Gastrocnemius medialis (tissue), 4 donors: ENCODE results near the gene APAF1. TPM values are rescaled to one million over a fixed set of nuclear protein-coding genes. Genes with fewer than 3 reads are reported as not detected.

Experiments
- ATAC-seq, 2 donors: fragments of 150-250 bp; one replicate each; pipeline ENCODE4 v1.9.1; 2016
- DNase-seq, 2 donors: peaks; one replicate each; pipeline ENCODE4 v3.0.0-alpha.2; 2019
- H3K27ac ChIP-seq, 4 donors: fragments of 200-600 bp; sonication (generic); 1 replicate in 1 of 4; 2 replicates in 3 of 4; pipeline ENCODE4 v1.5.1; 2016 to 2018; ENCODE audit warnings: mild to moderate bottlenecking in 2 of 4, moderate library complexity in 1 of 4
- H3K27me3 ChIP-seq, 3 donors: fragments of 200-600 bp; sonication (generic) in 2 of 3; 1 replicate in 1 of 3; 2 replicates in 2 of 3; pipeline versions ENCODE4 v1.5.1 to v1.6.0; 2016 to 2019; ENCODE audit warnings: mild to moderate bottlenecking in 1 of 3, moderate library complexity in 1 of 3
- H3K36me3 ChIP-seq, 2 donors: fragments of 200-600 bp; sonication (generic) in 1 of 2; one replicate each; pipeline ENCODE4 v1.5.1; 2017 to 2018
- H3K4me1 ChIP-seq, 2 donors: fragments of 200-600 bp; sonication (generic) in 1 of 2; one replicate each; pipeline ENCODE4 v1.5.1; 2016 to 2017; ENCODE audit warnings: mild to moderate bottlenecking in 2 of 2
- H3K4me3 ChIP-seq, 4 donors: fragments of 200-600 bp; sonication (generic) in 3 of 4; 1 replicate in 1 of 4; 2 replicates in 3 of 4; pipeline ENCODE4 v1.5.1; 2016 to 2019; ENCODE audit warnings: mild to moderate bottlenecking in 2 of 4
- H3K9me3 ChIP-seq, 3 donors: fragments of 200-600 bp; sonication (generic) in 2 of 3; 1 replicate in 1 of 3; 2 replicates in 2 of 3; pipeline ENCODE4 v1.5.1; 2016 to 2019
- POLR2A ChIP-seq, 2 donors: fragments of 450-650 bp; IDR thresholded peaks; one replicate each; pipeline ENCODE4 v1.6.1; 2017; ENCODE audit warnings: antibody characterized with exemption in 2 of 2, mild to moderate bottlenecking in 2 of 2, moderate library complexity in 2 of 2
- in situ Hi-C, 4 donors: fragments of 200-750 bp; cut with MboI; loops; one replicate each; pipeline versions ENCODE4 v1.15.0 to v1.8.0; 2017; ENCODE audit warnings: low sequenced_read_pairs in 4 of 4
- intact Hi-C: fragments of 100-400 bp; cut with DNase I; formaldehyde crosslinking; loops from one replicate; pipeline ENCODE4 v1.15.1; 2023; ENCODE audit warnings: low total_unique reads
- total RNA-seq, 4 donors: library from RNA; depleted of rRNA; stranded (reverse); fragments of >200 nt; gene quantifications; one replicate each; pipeline versions ENCODE4 v1.1.0 to v1.2.3, GENCODE V29; 2016
- TF ChIP-seq, protein P1 (sequence below), 5 experiments: fragments of 450-650 bp in 3 of 5; fragments of 200-600 bp in 2 of 5; sonication (generic) in 2 of 5; IDR thresholded peaks in 4 of 5; conservative IDR thresholded peaks in 1 of 5; 1 replicate in 4 of 5; 2 replicates in 1 of 5; pipeline ENCODE4 v1.5.1; 2016 to 2019; ENCODE audit warnings: antibody characterized with exemption in 5 of 5, mild to moderate bottlenecking in 3 of 5, moderate library complexity in 3 of 5

APAF1 gene
- total RNA-seq, 4 donors from 2014 or later: 5.8 to 11.5 (median 7.0) TPM

DNA sequence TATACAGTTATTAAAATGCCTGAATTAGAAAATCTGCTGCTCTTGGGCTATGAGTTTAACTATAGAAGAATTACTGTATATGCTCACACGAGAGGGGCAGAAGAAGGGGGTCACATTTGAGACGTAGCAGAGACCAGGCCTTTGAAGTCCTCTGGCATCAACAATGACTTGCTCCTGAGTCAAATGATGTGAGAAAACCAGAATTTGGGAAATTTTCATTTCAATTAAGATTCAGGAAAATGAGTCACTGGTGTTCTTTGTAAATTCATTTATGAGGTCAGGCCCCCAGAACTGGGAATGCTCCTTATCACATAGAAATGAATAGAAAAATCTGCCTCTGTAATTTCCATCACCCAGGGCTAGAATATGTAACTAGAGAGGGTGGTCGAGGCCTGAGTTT lies 92.9 kb downstream of the APAF1 start:
- Histone ChIP-seq H3K36me3 (no peaks in the 10 kb centered on the region), H3K4me3 (no peak overlapping the region), H3K9me3 (no peaks in the 10 kb centered on the region), H3K27me3 (no peaks in the 10 kb centered on the region), H3K4me1 (no peaks in the 10 kb centered on the region), H3K27ac (no peak overlapping the region)
- no peak for DNase-seq
- in situ Hi-C loops: loop anchor here in 1 of 4 donors (25.0 kb wide), 2 partner anchors 99 to 249 kb away; no protein-coding TSS in a partner anchor
- intact Hi-C loops: no loop called here
- TF ChIP-seq, protein P1, sequence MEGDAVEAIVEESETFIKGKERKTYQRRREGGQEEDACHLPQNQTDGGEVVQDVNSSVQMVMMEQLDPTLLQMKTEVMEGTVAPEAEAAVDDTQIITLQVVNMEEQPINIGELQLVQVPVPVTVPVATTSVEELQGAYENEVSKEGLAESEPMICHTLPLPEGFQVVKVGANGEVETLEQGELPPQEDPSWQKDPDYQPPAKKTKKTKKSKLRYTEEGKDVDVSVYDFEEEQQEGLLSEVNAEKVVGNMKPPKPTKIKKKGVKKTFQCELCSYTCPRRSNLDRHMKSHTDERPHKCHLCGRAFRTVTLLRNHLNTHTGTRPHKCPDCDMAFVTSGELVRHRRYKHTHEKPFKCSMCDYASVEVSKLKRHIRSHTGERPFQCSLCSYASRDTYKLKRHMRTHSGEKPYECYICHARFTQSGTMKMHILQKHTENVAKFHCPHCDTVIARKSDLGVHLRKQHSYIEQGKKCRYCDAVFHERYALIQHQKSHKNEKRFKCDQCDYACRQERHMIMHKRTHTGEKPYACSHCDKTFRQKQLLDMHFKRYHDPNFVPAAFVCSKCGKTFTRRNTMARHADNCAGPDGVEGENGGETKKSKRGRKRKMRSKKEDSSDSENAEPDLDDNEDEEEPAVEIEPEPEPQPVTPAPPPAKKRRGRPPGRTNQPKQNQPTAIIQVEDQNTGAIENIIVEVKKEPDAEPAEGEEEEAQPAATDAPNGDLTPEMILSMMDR (IDR thresholded peaks at IDR 0.05 in 4 of 5, conservative IDR thresholded peaks at IDR 0.05 in 1 of 5): no peak
- no peak for TF ChIP-seq POLR2A (IDR thresholded peaks at IDR 0.05)
- ATAC-seq: no peak

DNA sequence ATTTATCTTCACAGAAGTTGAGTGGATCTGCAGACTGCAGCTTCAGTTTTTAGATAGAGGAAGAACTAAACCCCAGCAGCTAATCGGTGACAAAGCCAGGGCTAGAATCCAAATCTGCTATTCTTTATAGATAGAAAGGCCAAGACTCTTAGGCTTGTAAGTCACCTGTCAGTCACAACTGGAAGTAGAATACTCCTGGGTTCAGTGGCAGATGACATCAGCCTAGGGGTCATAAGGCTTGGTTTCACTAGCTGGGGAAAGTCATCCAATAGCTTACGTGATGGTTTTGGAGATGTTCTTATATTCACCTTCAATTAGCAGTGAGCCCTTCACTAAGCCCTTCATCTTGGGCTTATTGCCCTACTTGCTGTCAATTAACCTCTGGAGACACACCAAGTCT lies 93.4 kb downstream of the APAF1 start:
- in situ Hi-C loops (loop anchor here in 1 of 4 donors (25.0 kb wide), 2 partner anchors 99 to 249 kb away; no protein-coding TSS in a partner anchor), intact Hi-C loops (no loop called here)
- no peaks in the 10 kb centered on the region for H3K9me3 ChIP-seq
- no peak overlapping the region for H3K27ac ChIP-seq
- H3K27me3 ChIP-seq: no peaks in the 10 kb centered on the region
- no peaks in the 10 kb centered on the region for H3K36me3 ChIP-seq
- DNase-seq: no peak
- TF ChIP-seq POLR2A (IDR thresholded peaks at IDR 0.05): no peak
- TF ChIP-seq, protein P1 (IDR thresholded peaks at IDR 0.05 in 4 of 5, conservative IDR thresholded peaks at IDR 0.05 in 1 of 5): no peak
- no peak for ATAC-seq
- H3K4me3 ChIP-seq: no peak overlapping the region
- no peaks in the 10 kb centered on the region for H3K4me1 ChIP-seq

DNA sequence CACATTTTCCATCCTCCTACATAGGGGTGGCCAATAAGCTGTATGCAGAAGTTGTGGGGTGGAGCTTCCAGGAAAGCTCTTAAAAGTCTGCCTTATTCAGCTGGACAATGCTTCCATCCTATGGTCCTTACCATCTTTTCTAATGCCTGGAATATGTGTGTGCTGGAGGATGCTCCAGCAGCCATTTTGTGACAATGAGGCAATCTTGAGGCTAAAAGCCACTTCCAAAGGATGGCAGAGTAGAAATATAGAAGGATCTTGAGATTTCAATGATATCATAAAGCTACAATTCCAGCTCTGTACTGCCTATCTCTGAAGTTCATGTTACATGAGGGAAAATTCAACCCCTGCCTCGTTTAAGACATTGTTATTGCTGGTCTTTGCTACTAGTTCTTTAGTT lies 95.7 kb downstream of the APAF1 start:
- intact Hi-C loops: no loop called here
- in situ Hi-C loops: loop anchor here in 1 of 4 donors (25.0 kb wide), 2 partner anchors 97 to 247 kb away; no protein-coding TSS in a partner anchor
- Histone ChIP-seq H3K27me3 (no peaks in the 10 kb centered on the region), H3K4me1 (peaks cover 0 to 3% of the 10 kb centered on the region in 2 donors), H3K27ac (no peak overlapping the region), H3K9me3 (no peaks in the 10 kb centered on the region), H3K4me3 (no peak overlapping the region), H3K36me3 (no peaks in the 10 kb centered on the region)
- TF ChIP-seq, protein P1 (IDR thresholded peaks at IDR 0.05 in 4 of 5, conservative IDR thresholded peaks at IDR 0.05 in 1 of 5): no peak
- TF ChIP-seq POLR2A (IDR thresholded peaks at IDR 0.05): no peak
- ATAC-seq (no peak), DNase-seq (no peak)

DNA sequence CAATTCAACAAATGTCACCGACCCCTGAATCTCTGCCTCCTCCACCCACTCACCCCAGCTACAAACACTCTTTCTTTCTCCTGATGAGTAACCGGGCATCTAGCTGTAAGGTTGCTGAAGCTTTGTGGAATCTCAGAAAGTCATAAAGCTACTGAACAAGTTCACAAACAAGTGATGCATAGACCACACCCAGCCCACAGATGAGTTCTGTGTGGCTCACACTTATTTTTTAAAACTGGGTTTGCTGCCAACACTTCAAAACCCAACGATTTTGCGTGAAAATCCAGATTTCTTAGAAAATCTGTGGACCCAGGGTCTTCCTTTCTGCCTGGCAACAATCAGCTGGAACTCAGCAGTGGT lies 96.1 kb downstream of the APAF1 start:
- TF ChIP-seq, protein P1 (IDR thresholded peaks at IDR 0.05 in 4 of 5, conservative IDR thresholded peaks at IDR 0.05 in 1 of 5): no peak
- TF ChIP-seq POLR2A (IDR thresholded peaks at IDR 0.05): no peak
- in situ Hi-C loops: loop anchor here in 1 of 4 donors (25.0 kb wide), 2 partner anchors 96 to 246 kb away; no protein-coding TSS in a partner anchor
- no peak for ATAC-seq
- H3K9me3 ChIP-seq: no peaks in the 10 kb centered on the region
- no peak for DNase-seq
- no peak overlapping the region for H3K4me3 ChIP-seq
- peaks cover 0 to 3% of the 10 kb centered on the region in 2 donors for H3K4me1 ChIP-seq
- H3K36me3 ChIP-seq: no peaks in the 10 kb centered on the region
- no peaks in the 10 kb centered on the region for H3K27me3 ChIP-seq
- no peak overlapping the region for H3K27ac ChIP-seq
- intact Hi-C loops: no loop called here
